ENCODE data around the gene SLC6A17. TPM values are rescaled to one million over a fixed set of nuclear protein-coding genes. Genes with fewer than 3 reads are reported as not detected.

The SLC6A17 gene
- total and polyA plus RNA-seq, 2 donors: under 0.01 to 0.30 TPM

DNA sequence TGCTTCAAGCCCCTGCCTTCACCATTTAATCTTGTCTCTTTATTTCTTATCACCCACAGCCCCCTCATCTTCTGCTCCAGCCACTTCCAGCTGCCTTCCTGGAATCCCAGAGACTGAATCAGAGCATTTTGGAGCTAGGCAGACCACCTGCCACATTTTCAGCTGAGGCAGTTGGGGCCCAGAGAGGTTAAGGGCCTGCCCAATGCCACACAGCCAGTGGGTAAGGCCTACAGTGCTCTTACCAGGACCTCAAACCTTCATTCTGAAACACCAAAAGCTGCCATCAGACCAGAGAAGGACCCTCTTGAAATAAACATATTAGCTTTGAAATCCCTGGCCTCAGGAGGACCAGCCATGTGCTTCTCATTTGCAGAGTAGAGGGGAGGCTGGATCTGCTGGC lies 17.6 kb upstream of the SLC6A17 start:
- no peak overlapping the region for H3K27ac ChIP-seq (ENCODE audit: low read depth in 1 of 2, low read length in 1 of 2)
- H3K4me3 ChIP-seq (ENCODE audit: low read length in 2 of 2): no peak overlapping the region
- H3K9me3 ChIP-seq (ENCODE audit: control insufficient read depth in 2 of 2, insufficient read depth in 1 of 2, low read length in 1 of 2): no peaks in the 10 kb centered on the region
- peaks cover 11 to 13% of the 10 kb centered on the region in 2 donors for H3K4me1 ChIP-seq (ENCODE audit: control insufficient read depth in 2 of 2, insufficient read depth in 2 of 2, low read length in 2 of 2)
- H3K27me3 ChIP-seq (ENCODE audit: control insufficient read depth in 2 of 2, insufficient read depth in 1 of 2, low read length in 1 of 2): peaks cover 12 to 65% of the 10 kb centered on the region in 2 donors
- no peak for DNase-seq (ENCODE audit: low read depth in 6 of 9, low spot score in 9 of 9)
- no peaks in the 10 kb centered on the region for H3K36me3 ChIP-seq (ENCODE audit: control insufficient read depth in 2 of 2, insufficient read depth in 2 of 2, low read length in 1 of 2)

DNA sequence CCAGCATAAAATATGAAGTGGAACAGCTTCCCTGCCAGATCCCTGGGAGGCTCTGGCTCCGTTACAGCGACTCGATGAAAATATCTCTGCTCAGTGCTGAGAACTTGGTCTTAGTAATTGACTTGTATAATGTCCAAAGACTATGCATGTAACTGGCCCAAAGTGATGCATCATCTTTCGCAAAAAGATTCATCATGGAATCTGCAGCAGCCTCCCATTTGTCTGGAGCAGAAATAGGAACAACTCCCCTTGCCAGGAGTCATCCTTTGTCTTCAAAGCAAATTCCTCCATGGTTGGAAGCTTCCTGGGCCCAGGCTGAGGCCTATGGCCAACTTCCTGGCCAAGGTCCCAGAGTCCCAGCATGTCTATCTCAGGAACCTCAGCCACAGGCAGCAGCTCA lies 16.9 kb upstream of the SLC6A17 start:
- no peak overlapping the region for H3K27ac ChIP-seq (ENCODE audit: low read depth in 1 of 2, low read length in 1 of 2)
- no peak overlapping the region for H3K4me3 ChIP-seq (ENCODE audit: low read length in 2 of 2)
- WGBS: 94% methylated on average over 4 of the region's 4 CpGs
- peaks cover 12 to 65% of the 10 kb centered on the region in 2 donors for H3K27me3 ChIP-seq (ENCODE audit: control insufficient read depth in 2 of 2, insufficient read depth in 1 of 2, low read length in 1 of 2)
- no peaks in the 10 kb centered on the region for H3K9me3 ChIP-seq (ENCODE audit: control insufficient read depth in 2 of 2, insufficient read depth in 1 of 2, low read length in 1 of 2)
- no peak for DNase-seq (ENCODE audit: low read depth in 6 of 9, low spot score in 9 of 9)
- peaks cover 11 to 13% of the 10 kb centered on the region in 2 donors for H3K4me1 ChIP-seq (ENCODE audit: control insufficient read depth in 2 of 2, insufficient read depth in 2 of 2, low read length in 2 of 2)
- H3K36me3 ChIP-seq (ENCODE audit: control insufficient read depth in 2 of 2, insufficient read depth in 2 of 2, low read length in 1 of 2): no peaks in the 10 kb centered on the region

DNA sequence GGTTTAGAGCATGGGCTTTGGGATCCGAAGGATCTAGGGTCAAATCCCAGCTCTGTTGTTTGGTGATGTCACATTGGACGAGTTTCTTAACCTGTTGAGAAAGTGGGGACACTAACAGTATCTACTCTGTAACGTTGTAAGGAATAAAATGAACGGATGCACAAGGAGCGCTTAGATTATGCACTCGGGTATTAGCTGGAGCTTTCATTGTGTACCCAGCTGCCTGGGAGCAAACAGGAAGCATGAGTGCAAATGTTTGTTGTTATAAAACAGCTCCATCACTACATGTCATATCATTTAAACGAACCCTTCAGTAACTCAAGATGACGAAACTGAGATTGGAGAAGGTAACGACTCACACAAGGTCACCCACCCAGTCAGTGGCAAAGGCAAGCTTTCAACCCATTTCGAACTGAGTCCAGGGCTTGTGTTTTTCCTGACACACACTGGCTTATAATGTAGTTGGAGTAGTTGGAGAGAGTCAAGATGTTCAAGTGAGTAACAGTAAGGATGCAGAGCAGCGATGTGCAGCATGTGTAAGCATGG lies 16.2 kb upstream of the SLC6A17 start:
- H3K9me3 ChIP-seq (ENCODE audit: control insufficient read depth in 2 of 2, insufficient read depth in 1 of 2, low read length in 1 of 2): no peaks in the 10 kb centered on the region
- H3K27ac ChIP-seq (ENCODE audit: low read depth in 1 of 2, low read length in 1 of 2): no peak overlapping the region
- 82% methylated on average over 11 of the region's 11 CpGs for WGBS
- no peak for DNase-seq (ENCODE audit: low read depth in 6 of 9, low spot score in 9 of 9)
- H3K4me3 ChIP-seq (ENCODE audit: low read length in 2 of 2): no peak overlapping the region
- peaks cover 12 to 60% of the 10 kb centered on the region in 2 donors for H3K27me3 ChIP-seq (ENCODE audit: control insufficient read depth in 2 of 2, insufficient read depth in 1 of 2, low read length in 1 of 2)
- H3K36me3 ChIP-seq (ENCODE audit: control insufficient read depth in 2 of 2, insufficient read depth in 2 of 2, low read length in 1 of 2): no peaks in the 10 kb centered on the region
- H3K4me1 ChIP-seq (ENCODE audit: control insufficient read depth in 2 of 2, insufficient read depth in 2 of 2, low read length in 2 of 2): peaks cover 11 to 13% of the 10 kb centered on the region in 2 donors

DNA sequence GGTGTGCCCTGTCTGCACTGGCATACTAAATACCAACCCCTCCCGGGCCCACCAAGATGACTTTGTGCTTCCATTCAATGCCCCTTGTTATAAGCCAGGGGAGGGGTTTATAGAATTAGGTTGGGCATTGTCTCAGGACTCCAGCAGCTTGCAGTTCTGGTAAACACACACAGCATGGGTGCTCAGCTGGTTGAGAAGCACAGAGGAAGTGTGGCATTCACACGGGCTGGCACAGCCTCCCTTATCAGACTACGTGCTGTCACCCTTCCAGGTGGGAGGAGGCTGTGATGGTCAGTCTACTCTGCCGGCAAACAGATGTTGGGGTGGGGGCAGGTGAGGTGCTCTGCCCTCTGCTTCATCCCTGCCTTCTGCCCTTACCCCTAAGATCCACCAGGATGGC lies 15.0 kb upstream of the SLC6A17 start:
- WGBS: 67% methylated on average over 4 of the region's 4 CpGs
- Histone ChIP-seq H3K36me3 (ENCODE audit: control insufficient read depth in 2 of 2, insufficient read depth in 2 of 2, low read length in 1 of 2) (no peaks in the 10 kb centered on the region), H3K4me1 (ENCODE audit: control insufficient read depth in 2 of 2, insufficient read depth in 2 of 2, low read length in 2 of 2) (peaks cover 11 to 13% of the 10 kb centered on the region in 2 donors), H3K9me3 (ENCODE audit: control insufficient read depth in 2 of 2, insufficient read depth in 1 of 2, low read length in 1 of 2) (no peaks in the 10 kb centered on the region), H3K27ac (ENCODE audit: low read depth in 1 of 2, low read length in 1 of 2) (no peak overlapping the region), H3K4me3 (ENCODE audit: low read length in 2 of 2) (no peak overlapping the region), H3K27me3 (ENCODE audit: control insufficient read depth in 2 of 2, insufficient read depth in 1 of 2, low read length in 1 of 2) (peaks cover 3 to 48% of the 10 kb centered on the region in 2 donors)
- DNase-seq (ENCODE audit: low read depth in 6 of 9, low spot score in 9 of 9): no peak

DNA sequence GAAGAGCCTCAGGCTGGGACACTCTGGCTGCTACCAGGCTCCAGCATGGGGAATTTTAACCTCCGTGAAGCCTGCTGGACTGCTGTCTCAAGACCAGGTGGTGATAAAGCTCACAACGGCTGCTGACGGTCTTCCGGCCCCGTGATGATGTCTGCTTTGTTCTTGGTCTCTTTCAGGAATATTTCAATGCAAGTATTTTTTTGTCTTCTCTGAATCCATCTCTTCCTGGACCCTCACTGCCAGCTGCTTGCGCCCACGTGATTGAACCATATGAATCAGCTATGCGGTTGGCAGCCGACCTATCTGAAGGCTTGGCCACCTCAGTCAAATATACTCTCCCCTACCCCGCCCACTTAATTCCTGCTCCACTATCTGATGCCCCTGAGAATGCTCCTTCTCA lies 14.6 kb upstream of the SLC6A17 start:
- no peak for DNase-seq (ENCODE audit: low read depth in 6 of 9, low spot score in 9 of 9)
- WGBS: 93% methylated on average over 10 of the region's 10 CpGs

DNA sequence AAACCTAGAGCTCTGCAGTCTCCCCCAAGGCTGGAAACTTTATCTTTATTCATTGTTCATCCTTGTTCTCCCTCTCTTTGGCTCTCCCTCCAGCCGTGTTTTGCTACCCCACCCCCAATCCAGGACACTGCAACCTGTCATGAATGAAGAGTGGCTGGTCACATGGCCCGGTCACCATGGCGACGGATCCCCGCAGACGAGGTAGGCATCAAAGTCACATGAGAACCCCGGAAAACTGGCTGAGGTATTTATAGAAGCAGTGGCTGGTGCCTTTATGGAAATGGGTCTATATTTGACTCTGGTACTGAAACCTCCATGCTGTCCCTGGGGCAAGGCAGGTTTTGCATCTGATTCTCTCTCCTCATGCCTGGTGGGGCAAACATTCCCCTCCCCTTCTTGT lies 13.4 kb upstream of the SLC6A17 start:
- peak in 8 of 9 donors; percentile 13 to 69 (median 39) for DNase-seq (ENCODE audit: low read depth in 6 of 9, low spot score in 9 of 9)
- no peak overlapping the region for H3K4me3 ChIP-seq (ENCODE audit: low read length in 2 of 2)
- H3K27ac ChIP-seq (ENCODE audit: low read depth in 1 of 2, low read length in 1 of 2): no peak overlapping the region
- no peaks in the 10 kb centered on the region for H3K9me3 ChIP-seq (ENCODE audit: control insufficient read depth in 2 of 2, insufficient read depth in 1 of 2, low read length in 1 of 2)
- no peaks in the 10 kb centered on the region for H3K36me3 ChIP-seq (ENCODE audit: control insufficient read depth in 2 of 2, insufficient read depth in 2 of 2, low read length in 1 of 2)
- H3K4me1 ChIP-seq (ENCODE audit: control insufficient read depth in 2 of 2, insufficient read depth in 2 of 2, low read length in 2 of 2): peaks cover 11 to 13% of the 10 kb centered on the region in 2 donors
- 2% methylated on average over 7 of the region's 7 CpGs for WGBS
- peaks cover 2 to 42% of the 10 kb centered on the region in 2 donors for H3K27me3 ChIP-seq (ENCODE audit: control insufficient read depth in 2 of 2, insufficient read depth in 1 of 2, low read length in 1 of 2)

More for the DNA sequence above, 14.6 kb upstream of the SLC6A17 start:
- Histone ChIP-seq H3K4me3 (ENCODE audit: low read length in 2 of 2) (no peak overlapping the region), H3K36me3 (ENCODE audit: control insufficient read depth in 2 of 2, insufficient read depth in 2 of 2, low read length in 1 of 2) (no peaks in the 10 kb centered on the region), H3K27me3 (ENCODE audit: control insufficient read depth in 2 of 2, insufficient read depth in 1 of 2, low read length in 1 of 2) (peaks cover 0 to 44% of the 10 kb centered on the region in 2 donors), H3K9me3 (ENCODE audit: control insufficient read depth in 2 of 2, insufficient read depth in 1 of 2, low read length in 1 of 2) (no peaks in the 10 kb centered on the region), H3K4me1 (ENCODE audit: control insufficient read depth in 2 of 2, insufficient read depth in 2 of 2, low read length in 2 of 2) (peaks cover 11 to 13% of the 10 kb centered on the region in 2 donors), H3K27ac (ENCODE audit: low read depth in 1 of 2, low read length in 1 of 2) (no peak overlapping the region)

DNA sequence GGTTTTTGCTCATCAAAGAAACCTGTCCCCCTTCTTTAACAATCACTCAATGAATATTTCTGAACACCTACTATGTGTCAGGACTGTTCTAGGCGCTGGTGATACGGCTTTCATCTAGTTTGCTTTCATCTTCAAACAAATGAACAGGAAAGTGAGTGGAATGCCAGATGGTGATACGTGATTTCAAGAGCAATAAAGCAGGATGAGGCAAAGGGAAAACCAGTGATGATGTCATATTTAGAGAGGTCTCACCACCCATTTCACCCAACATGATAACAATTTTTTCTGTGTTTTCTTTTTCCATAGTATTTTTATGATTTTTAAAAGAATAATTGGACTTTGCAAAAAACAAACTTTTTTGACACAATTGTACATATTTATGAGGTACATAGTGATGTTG lies 11.3 kb upstream of the SLC6A17 start:
- no peak overlapping the region for H3K4me3 ChIP-seq (ENCODE audit: low read length in 2 of 2)
- no peak for DNase-seq (ENCODE audit: low read depth in 6 of 9, low spot score in 9 of 9)
- no peaks in the 10 kb centered on the region for H3K36me3 ChIP-seq (ENCODE audit: control insufficient read depth in 2 of 2, insufficient read depth in 2 of 2, low read length in 1 of 2)
- H3K27ac ChIP-seq (ENCODE audit: low read depth in 1 of 2, low read length in 1 of 2): no peak overlapping the region
- H3K27me3 ChIP-seq (ENCODE audit: control insufficient read depth in 2 of 2, insufficient read depth in 1 of 2, low read length in 1 of 2): peaks cover 2 to 34% of the 10 kb centered on the region in 2 donors
- H3K9me3 ChIP-seq (ENCODE audit: control insufficient read depth in 2 of 2, insufficient read depth in 1 of 2, low read length in 1 of 2): no peaks in the 10 kb centered on the region
- peaks cover 11 to 13% of the 10 kb centered on the region in 2 donors for H3K4me1 ChIP-seq (ENCODE audit: control insufficient read depth in 2 of 2, insufficient read depth in 2 of 2, low read length in 2 of 2)
- WGBS: 80% methylated on average over 3 of the region's 3 CpGs

DNA sequence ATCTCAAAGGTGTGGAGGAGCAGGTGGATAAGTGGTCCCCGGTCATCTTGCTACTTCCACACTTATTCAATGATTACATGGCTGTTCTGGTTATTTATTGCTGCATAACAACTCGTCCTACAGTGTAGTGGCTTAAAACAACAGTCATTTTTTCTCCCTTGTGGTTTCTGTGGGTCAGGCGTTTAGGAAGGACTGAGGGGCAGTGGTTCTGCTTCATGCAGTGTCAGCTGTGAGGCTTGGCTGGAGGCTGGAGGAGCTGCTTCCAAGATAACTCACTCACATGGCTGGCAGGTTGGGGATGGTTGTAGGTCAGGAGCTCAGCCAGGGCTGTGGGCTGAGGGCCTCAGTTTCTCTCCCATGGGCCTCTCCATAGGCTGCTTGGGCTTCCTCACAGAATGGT lies 5.9 kb upstream of the SLC6A17 start:
- Histone ChIP-seq H3K9me3 (ENCODE audit: control insufficient read depth in 2 of 2, insufficient read depth in 1 of 2, low read length in 1 of 2) (no peaks in the 10 kb centered on the region), H3K4me1 (ENCODE audit: control insufficient read depth in 2 of 2, insufficient read depth in 2 of 2, low read length in 2 of 2) (no peaks in the 10 kb centered on the region), H3K4me3 (ENCODE audit: low read length in 2 of 2) (no peak overlapping the region), H3K27ac (ENCODE audit: low read depth in 1 of 2, low read length in 1 of 2) (no peak overlapping the region), H3K27me3 (ENCODE audit: control insufficient read depth in 2 of 2, insufficient read depth in 1 of 2, low read length in 1 of 2) (peaks cover 9 to 46% of the 10 kb centered on the region in 2 donors), H3K36me3 (ENCODE audit: control insufficient read depth in 2 of 2, insufficient read depth in 2 of 2, low read length in 1 of 2) (no peaks in the 10 kb centered on the region)
- 23% methylated on average over 3 of the region's 3 CpGs for WGBS
- no peak for DNase-seq (ENCODE audit: low read depth in 6 of 9, low spot score in 9 of 9)

DNA sequence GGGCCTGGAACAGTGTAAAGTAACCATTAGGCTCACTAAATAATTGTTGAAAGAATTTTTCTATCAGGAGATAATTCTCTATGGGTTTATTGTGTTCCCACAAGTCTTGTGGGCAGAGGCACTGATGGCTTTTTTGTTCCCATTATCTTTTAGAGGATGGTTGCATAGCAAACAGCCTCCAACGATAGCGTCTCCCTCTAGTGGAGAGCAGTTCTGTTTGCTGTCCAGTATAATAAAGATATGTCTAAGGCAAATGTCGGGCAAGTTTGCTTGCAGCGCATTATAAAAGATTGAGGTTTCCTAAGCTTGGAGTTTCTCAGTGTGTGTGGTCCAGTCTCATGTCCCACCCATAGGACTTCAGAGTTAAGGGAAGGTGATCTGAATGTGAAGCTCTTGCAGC lies 1.3 kb upstream of the SLC6A17 start:
- H3K36me3 ChIP-seq (ENCODE audit: control insufficient read depth in 2 of 2, insufficient read depth in 2 of 2, low read length in 1 of 2): no peaks in the 10 kb centered on the region
- no peaks in the 10 kb centered on the region for H3K9me3 ChIP-seq (ENCODE audit: control insufficient read depth in 2 of 2, insufficient read depth in 1 of 2, low read length in 1 of 2)
- no peak overlapping the region for H3K4me3 ChIP-seq (ENCODE audit: low read length in 2 of 2)
- peaks cover 28 to 74% of the 10 kb centered on the region in 2 donors for H3K27me3 ChIP-seq (ENCODE audit: control insufficient read depth in 2 of 2, insufficient read depth in 1 of 2, low read length in 1 of 2)
- WGBS: 42% methylated on average over 4 of the region's 4 CpGs
- H3K4me1 ChIP-seq (ENCODE audit: control insufficient read depth in 2 of 2, insufficient read depth in 2 of 2, low read length in 2 of 2): no peaks in the 10 kb centered on the region
- no peak overlapping the region for H3K27ac ChIP-seq (ENCODE audit: low read depth in 1 of 2, low read length in 1 of 2)
- no peak for DNase-seq (ENCODE audit: low read depth in 6 of 9, low spot score in 9 of 9)

All from thymus (tissue), 11 donors.